GM11168 (cell line): ENCODE results near the gene ALDOA.
"Not testable (repeated sequence)": the region's sequence is repeated elsewhere in the genome, so short reads cannot be mapped to it uniquely, and the experiment has no call there.

Experiments
- in situ Hi-C: fragments of 300-500 bp; cut with MboI; formaldehyde crosslinking; loops from one replicate; pipeline ENCODE4 v1.12.0; 2022; ENCODE audit warnings: low sequenced_read_pairs; ENCODE audit not compliant: unreplicated experiment

Gene ALDOA

DNA sequence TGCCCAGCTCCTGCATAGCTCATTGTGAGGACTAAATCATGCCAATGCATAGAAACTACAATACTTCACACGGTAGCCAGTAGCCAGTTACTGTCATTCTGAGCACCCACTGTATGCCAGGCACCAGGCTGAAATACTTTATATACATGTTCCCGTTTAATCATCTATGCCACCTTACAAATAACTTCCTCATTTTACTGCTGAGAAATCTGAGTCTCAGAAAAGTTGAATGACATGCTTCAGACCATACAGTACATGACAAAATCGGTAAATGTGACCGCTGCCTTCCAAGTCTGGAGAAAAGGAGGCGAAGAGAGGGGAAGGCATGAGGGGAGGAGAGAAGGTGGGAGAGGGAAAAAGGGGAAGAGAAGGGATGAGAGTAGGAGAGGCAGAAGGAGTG, 25.3 kb upstream of the ALDOA start:
- in situ Hi-C loops: no loop called here

DNA sequence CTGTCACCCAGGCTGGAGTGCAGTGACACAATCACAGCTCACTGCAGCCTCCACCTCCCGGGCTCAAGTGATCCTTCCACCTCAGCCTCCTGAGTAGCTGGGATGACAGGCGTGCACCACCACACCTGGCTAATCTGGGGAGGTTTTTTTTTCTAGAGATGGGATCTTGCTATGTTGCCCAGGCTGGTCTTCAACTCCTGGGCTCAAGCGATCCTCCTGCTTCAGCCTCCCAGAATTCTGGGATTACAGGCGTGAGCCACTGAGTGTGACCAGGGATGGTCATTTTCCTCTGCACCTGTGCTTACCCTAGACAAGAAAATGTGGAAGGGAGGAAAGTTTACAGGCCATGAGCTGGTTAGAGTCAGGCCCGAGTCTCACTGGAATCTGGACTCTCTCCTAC, 24.9 kb upstream of the ALDOA start:
- in situ Hi-C loops: not testable (repeated sequence)

DNA sequence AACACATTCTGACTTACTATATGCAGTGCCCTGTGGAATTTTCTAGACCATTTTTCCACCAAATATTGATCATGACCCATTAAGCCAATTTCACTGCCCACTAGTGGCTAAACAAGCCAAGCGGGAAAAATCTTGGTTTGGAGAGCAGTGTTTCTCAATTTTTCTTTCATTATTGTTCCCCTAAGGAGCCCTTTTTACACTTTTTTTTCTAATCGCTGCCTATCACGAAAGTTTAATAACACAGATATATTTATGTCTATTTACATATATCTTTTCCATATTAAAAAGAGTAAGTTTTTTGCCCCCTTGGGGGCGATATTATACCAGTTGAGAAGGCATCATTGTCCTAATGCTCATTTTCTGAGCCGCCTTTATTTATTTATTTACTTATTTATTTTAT, 23.7 kb upstream of the ALDOA start:
- in situ Hi-C loops: no loop called here

DNA sequence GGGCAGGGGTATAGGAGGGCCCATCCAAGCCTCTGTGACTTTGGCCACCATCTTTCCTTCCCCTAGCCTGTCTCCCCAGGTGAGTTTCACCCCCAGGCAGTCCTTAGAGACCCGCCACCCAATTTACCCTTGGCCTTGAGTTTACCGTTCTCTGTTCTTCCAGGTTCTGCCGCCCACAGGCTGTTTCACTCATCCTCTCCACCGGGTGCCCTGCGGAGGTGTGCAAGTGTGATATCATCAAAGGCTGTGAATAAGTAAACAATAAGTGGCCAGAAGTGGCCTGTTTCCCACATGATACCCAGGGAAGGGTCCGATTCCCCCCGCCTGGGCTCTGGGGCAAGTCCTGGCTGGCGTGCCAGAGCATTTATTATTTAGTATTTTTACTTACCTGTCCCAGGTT, 19.4 kb upstream of the ALDOA start:
- in situ Hi-C loops: no loop called here

DNA sequence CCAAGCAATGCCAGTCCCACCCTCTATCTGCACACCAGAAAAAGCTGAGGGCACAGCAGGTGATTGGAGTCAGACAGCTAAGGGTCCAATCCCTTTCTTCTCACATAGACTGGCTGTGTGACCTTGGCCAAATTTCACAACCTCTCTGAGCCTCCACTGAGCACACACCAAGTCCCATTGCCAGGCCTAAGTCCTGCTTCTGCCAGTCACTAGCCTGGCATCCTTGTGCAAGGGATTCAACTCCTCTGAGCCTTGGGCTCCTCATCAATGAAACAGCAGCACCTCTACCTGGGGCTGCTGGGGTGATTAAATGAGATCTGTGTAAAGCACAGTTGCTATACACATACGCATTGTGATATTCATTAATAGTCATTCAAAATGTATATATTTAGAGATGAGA, 19.0 kb upstream of the ALDOA start:
- in situ Hi-C loops: no loop called here

DNA sequence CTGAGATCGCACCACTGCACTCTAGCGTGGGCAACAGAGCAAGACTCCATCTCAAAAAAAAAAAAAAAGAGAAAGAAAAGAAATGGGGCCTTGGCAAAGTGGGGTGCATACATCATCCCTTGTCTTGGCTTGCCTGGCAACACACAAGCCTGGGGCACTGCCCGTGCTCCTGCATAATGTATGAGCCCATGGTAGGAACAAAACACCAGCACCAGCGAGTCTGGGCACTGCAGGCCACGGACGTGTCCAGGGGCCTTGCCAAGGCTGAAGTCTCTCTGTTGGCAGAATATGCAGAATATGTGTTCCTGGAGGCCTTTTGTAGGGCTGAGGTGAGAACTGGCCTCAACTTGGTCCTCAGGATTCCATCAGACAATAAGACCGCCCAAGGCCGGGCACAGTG, 15.7 kb upstream of the ALDOA start:
- in situ Hi-C loops: no loop called here

DNA sequence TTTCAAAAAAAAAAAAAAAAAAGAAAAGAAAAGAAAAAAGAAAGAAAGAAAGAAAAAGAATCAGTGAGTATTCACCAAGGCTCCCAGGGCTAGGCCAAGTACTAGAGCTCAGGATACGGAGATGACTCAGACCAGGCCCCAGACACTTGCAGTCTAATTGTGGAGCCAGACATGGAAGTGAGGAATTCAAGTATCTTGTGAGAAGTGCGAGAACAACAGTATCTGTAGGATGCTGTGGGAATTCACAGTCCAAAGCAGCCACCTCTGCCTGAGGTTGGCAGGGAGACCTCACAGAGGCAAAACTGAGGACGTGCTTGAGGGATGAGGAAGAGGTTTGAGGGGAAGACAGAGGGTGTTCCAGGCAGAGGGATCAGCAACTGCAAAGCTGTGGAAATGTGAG, 14.0 kb upstream of the ALDOA start:
- in situ Hi-C loops: no loop called here

DNA sequence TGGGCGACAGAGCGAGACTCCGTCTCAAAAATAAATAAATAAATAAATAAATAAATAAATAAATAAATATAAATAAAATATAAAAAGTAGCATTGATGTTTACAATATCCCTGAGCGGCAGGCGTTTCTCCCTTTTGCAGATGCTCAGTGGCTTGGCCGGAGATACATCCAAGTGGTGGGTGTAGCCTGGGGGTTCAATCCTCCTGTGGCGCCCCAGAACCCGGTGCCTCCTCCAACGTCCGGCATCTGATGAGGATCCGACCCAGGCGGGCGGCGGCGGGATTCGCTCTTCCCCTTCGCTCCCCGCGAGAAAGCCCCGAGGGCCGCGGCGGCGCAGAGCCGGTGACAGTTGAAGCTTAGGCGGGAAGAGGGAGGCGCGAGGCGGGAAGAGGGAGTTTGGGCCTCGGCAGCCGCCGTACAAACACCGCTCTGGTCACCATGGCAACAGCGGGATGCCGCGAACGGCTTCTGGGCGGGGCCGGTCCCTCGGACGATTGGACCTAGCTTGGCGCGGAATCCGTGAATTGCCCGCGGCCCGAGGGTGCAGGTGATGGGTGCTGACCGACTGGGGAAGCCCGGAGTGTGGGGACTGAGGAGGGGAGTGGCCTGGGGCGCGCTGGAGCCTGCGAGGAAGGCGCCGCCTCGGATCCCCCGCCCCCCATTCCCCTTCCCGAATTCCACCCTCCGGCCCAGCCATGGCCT, 12.7 kb upstream of the ALDOA start:
- in situ Hi-C loops: no loop called here

DNA sequence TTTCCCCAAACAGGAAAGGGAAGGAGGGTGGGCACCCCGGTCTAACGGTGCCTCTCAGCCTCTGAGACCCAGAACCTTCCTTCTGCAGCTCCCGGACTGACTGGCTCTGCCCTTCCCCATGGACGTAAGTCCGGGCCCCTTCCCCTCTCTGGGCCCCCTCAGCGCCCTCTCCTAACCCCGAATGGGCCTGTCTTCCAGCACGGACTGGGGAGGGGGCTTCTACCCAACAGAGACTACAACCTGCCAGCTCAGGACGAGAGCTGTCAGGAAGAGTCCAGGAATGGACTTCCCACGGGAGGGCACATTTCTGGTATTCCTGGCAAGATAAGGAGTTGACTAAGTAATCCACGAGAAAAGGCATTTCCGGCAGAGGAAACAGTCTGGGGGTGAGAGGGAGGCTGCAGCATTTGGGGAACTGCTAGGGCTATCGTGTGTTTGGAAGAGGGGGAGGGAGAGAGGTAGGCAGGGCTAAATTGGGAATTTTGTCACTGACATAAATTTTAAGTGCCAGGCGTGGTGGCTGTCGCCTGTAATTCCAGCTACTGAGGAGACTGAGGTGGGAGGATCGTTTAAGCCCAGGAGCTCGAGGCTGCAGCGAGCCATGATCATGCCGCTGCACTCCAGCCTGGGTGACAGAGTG, 12.1 kb upstream of the ALDOA start:
- in situ Hi-C loops: no loop called here

DNA sequence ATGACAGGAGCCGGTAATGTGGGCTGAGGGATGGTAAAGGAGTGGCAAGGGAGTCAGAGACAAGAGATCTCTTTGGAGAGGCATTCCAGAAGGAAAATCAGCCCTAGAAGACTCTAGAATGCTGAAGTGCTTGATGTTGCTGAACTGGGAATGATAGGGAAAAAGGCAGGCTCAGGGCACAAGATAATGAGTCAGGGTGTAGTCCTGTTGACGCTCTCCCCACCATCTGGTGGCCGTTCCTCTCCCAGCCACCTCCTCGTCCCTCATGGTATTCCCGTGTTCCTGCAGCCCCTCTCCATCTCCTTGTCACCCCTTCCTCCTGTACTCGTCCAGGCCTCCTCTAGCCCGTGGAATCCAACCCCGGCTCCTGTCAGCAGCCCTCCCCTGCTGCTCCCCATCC, 11.1 kb upstream of the ALDOA start:
- in situ Hi-C loops: no loop called here

DNA sequence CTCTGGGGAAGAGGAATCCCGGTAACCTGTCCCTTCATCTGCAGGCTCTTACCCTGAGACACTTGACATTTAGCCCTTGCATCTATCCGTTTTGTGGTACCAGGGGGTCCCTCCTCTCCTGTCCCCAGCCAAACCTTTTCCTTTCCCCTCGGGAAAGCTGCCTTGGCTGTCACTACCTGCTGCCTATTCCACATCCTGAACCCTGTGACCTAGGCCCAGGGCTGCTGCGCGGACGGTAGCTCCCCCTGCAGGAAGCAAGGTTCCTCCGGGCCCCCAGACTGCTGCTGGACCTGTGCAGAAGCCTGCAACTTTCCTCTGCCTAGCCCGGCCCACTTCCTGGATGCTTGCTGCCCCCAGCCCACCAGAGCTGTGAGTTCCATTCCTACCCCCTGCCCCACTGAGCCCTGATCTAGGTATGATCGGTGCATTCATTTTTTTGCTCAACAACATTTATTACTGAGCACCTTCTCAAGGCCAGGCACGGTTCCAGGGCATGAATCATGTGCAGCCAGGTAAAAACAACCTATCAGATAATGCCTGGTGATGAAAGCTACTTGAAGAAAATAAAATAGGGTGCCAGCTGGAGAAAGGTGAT, 10.5 kb upstream of the ALDOA start:
- in situ Hi-C loops: no loop called here

DNA sequence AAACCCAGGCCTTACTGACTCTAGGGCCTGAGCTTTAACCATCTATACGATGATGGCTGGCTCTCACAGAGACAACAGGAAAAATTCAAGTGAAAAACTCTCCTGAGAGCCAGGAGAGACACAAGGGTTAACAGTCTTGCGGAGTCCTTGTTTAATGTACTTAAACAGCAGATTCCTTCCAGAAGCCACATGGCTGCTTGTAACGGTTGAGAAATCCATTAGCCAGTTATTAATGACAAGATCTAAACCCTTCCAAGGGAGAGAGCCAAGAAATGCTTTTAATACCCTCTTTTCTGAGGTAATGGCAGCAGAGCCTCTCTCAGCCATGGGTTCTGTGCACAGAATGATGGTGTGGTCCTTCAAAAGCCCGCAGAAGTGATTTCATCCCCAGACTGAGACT, 5.2 kb upstream of the ALDOA start:
- in situ Hi-C loops: no loop called here

DNA sequence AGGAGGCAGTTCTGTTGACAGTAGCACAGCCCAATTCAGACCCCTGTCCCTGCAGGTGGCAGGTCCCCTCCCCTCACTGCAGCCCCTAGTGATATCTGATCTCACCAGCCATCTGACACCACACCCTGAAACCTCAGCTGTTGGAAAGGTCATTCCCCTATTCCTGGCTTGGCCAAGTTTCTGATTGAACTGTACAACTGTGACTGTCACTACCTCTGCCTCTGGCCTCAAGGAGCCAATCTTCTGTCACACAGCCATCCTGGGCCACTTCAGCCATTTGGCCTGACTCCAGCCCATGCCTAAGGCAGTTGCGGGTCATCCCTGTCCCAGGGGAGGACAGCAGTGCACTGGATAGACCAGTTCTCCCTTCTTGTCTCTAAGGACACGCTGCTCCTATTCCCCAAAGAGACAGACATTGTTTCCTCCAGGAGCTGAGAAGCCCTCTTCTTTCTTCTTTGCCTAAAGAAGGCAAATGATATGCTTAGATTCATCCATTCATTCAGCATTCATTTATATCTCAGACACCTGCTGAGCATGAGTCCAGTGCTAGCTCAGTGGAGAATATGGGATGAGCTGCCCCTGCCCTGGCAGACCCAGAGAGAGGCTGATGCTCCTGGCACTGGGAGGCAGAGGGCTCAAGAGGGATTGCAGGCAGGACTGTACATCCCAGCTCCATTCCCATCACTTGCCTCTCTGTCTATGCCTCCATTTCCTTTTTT, 4.6 kb upstream of the ALDOA start:
- in situ Hi-C loops: no loop called here

DNA sequence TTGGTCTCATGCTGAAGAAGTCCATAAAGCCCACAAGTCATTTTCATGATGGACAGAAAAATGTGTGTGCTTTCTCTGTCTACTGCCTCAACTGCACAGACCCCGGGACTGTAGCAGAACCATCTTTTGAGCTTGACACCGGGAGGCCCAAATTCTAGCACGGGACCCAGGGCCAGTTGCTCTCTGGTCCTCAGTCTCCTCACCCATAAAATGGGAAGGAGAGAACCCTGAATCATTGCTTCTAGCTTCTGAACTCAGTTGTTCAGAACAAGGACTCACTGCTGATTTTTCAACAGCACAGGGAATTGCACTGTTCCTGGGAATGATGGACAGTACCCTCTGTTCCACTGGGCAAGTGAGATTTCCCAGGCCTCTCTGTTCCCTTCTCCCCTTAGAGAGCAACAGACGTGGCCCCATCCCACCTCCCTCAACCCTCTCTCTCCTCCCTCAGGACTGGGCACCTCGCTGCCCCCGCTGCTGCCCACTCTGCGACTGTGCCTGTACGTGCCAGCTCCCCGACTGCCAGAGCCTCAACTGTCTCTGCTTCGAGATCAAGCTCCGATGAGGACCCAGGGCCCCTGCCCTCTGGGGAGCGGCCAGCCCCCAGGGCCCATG, 2.2 kb upstream of the ALDOA start:
- in situ Hi-C loops: no loop called here

DNA sequence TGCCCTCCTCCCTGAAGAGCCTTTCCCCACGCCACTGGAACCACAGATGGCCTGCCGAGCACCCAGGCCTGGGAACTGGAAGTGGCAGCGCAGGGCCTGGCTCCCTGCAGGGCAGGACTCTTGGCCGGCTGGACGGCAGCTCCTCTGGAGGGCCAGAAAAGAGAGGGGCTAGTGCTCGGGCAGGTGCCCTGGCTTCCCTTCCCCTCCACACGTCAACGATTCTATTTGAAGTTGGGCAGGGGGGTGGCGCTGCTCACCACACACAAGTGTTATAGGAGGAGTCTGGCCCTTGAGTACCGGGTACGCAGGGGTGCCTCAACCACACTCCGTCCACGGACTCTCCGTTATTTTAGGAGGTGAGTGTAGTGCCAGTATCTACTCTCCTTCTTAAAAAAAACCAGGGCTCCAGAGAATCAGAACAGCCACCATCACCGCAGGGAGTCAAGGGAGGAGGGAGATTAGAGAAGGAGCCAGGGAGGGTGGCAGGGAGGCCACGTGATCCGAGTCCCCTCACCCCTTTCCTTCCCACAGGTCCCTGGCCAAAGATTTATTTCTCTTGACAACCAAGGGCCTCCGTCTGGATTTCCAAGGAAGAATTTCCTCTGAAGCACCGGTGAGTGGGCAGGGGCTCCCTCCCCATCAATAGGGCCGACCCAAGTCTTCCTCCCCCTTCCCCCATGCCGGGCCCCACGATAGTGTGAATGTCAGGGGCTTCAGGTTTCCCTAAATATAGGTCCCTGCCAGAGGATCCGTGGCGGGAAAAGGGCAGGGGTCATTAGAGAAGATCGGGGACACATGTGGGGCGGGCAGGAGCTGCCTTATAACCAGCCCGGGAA, 1.4 kb upstream of the ALDOA start:
- in situ Hi-C loops: no loop called here

DNA sequence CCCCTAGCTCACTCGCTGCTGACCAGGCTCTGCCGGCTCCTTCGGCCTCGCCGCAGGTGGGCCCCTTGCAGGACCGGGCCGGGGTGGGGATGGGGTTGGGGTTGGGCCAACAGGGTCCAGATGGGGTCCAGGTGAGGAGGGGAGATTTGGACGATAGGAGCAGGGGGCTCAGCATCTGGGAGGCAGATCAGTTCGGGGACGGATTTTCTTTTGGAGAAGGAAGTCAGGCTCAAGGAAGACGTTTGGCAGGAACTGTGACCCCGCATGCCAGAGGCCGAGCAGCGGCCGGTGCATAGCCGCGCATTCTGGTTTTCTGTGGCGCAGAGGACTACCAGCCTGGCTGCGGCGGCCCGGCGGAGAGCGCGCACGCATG, 845 bp upstream of the ALDOA start:
- in situ Hi-C loops: no loop called here

DNA sequence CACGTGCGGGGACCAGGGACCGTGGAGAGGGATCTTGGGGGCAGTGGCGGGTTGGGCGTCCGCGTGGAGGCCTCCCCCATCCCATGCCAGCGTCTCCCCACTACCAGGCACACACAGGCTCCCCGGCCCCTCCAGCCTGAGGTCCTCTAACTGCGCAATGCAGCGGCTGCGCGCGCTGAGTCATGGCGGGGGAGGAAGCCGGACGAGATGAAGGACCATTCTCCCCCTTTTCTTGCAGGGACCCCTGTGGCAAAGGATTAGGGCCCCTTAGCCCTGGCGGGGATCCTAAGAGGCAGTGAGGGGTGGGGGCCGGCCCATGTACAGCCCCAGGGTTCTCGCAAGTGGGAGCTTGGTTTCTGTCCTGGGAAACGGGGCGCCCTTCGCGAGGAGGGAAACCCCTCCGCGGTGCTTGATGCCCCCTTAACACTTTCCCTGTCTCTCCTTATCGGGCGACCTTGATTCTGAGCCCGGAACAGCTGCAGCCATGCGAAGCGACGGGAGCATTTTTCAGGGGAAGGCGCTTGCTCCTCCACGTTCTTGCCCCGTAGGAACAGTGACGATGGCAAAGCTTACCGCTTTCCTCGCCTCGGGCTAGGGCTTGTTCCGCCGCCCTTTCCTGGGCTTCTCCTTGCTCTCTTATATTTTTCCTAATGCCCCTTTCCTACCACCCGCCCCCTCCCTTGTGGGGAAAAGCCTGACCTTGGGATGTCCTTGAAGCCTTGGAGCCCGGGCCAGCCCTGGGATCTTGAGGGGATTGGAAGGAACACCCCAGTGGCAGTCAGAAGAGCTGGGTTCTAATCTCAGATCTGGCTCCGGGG, 592 bp downstream of the ALDOA start:
- in situ Hi-C loops: no loop called here

DNA sequence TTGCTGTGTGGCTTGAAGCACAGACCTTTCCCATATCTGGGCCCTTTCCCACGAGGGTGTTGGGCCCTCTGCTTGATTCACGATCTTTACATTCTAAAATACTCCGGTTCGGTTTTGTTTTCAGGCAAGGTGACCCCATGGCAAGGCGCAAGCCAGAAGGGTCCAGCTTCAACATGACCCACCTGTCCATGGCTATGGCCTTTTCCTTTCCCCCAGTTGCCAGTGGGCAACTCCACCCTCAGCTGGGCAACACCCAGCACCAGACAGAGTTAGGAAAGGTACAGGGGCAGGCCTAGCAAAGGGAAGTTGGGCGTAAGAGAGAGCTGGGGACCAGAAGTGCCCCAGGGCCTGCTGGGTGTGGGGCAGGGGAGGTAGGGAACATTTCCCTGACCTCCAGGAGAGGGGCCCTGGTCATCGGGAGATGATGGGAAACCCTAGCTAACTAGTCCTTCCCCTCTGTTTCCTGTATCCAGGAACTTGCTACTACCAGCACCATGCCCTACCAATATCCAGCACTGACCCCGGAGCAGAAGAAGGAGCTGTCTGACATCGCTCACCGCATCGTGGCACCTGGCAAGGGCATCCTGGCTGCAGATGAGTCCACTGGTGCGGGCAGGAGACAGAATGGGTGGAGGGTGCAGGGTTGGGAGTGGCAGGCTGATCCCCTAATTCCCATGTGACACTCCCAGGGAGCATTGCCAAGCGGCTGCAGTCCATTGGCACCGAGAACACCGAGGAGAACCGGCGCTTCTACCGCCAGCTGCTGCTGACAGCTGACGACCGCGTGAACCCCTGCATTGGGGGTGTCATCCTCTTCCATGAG, 1.4 kb downstream of the ALDOA start:
- in situ Hi-C loops: no loop called here

DNA sequence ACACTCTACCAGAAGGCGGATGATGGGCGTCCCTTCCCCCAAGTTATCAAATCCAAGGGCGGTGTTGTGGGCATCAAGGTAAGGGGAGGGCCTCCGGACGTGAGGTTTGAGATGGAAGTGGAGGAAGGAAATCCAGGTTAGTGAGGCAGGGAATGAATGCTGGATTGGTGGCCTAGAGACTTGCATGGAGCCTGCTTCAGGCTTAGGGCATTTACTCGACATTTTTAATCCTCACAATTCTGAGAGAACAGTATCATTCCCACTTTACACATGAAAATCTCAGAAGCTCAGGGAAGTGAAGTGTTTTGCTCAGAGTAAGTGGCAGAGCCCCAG, 2.0 kb downstream of the ALDOA start:
- in situ Hi-C loops: no loop called here
